Suprapubic skin (tissue), 4 donors: Measurements from ENCODE around the gene L3MBTL4. TPM values are rescaled to one million over a fixed set of nuclear protein-coding genes. Genes with fewer than 3 reads are reported as not detected.

Source experiments
- DNase-seq, 2 donors: peaks; one replicate each; pipeline ENCODE4 v3.0.0-alpha.2; 2019; ENCODE audit warnings: low spot score in 2 of 2
- H3K27ac ChIP-seq: fragments of 200-600 bp; sonication (generic); one replicate; pipeline ENCODE4 v1.5.1; 2019
- H3K27me3 ChIP-seq: fragments of 200-600 bp; sonication (generic); one replicate; pipeline ENCODE4 v1.5.1; 2019
- H3K36me3 ChIP-seq: fragments of 200-600 bp; sonication (generic); one replicate; pipeline ENCODE4 v1.5.1; 2019
- H3K4me1 ChIP-seq: fragments of 200-600 bp; sonication (generic); one replicate; pipeline ENCODE4 v1.5.1; 2019
- H3K4me3 ChIP-seq: fragments of 200-600 bp; sonication (generic); one replicate; pipeline ENCODE4 v1.5.1; 2019; ENCODE audit warnings: mild to moderate bottlenecking
- H3K9me3 ChIP-seq: fragments of 200-600 bp; sonication (generic); one replicate; pipeline ENCODE4 v1.5.1; 2019
- CTCF ChIP-seq, 2 donors: fragments of 200-600 bp in 1 of 2; fragments of 450-650 bp in 1 of 2; sonication (generic) in 1 of 2; IDR thresholded peaks; one replicate each; pipeline ENCODE4 v1.5.1; 2016 to 2019; ENCODE audit warnings: antibody characterized with exemption in 2 of 2, mild to moderate bottlenecking in 1 of 2, moderate library complexity in 1 of 2
- EP300 ChIP-seq: sonication (generic); formaldehyde crosslinking; IDR thresholded peaks from one replicate; pipeline ENCODE4 v1.6.1; 2017; ENCODE audit warnings: antibody characterized with exemption
- POLR2A ChIP-seq, 2 donors: fragments of 450-650 bp; IDR thresholded peaks; one replicate each; pipeline ENCODE4 v1.6.1; 2017; ENCODE audit warnings: antibody characterized with exemption in 2 of 2, mild to moderate bottlenecking in 2 of 2, moderate library complexity in 2 of 2
- POLR2AphosphoS5 ChIP-seq, 3 donors: sonication (generic); formaldehyde crosslinking; IDR thresholded peaks; one replicate each; pipeline ENCODE4 v1.6.1; 2017; ENCODE audit warnings: antibody characterized with exemption in 3 of 3
- WGBS: methylation state at CpG from one replicate; pipeline ENCODE4 v1.1.5; 2018; 5-methylcytosine and 5-hydroxymethylcytosine counted together
- total RNA-seq, 4 donors: library from RNA; depleted of rRNA; stranded (reverse); fragments of >200 nt; gene quantifications; one replicate each; pipeline ENCODE4 v1.1.0, GENCODE V29; 2016

The L3MBTL4 gene
- total RNA-seq, 4 donors from 2014 or later = 11.9 to 29.9 (median 14.4) TPM

- no peak overlapping the region for H3K4me3 ChIP-seq
- DNase-seq = no peak
- H3K27ac ChIP-seq = no peak overlapping the region
- H3K4me1 ChIP-seq = no peaks in the 10 kb centered on the region
- no peaks in the 10 kb centered on the region for H3K9me3 ChIP-seq
- TF ChIP-seq POLR2AphosphoS5 (IDR thresholded peaks at IDR 0.05) = no peak
- TF ChIP-seq POLR2A (IDR thresholded peaks at IDR 0.05) = no peak
- no peak for TF ChIP-seq CTCF (IDR thresholded peaks at IDR 0.05)
- TF ChIP-seq EP300 = no peak
- H3K36me3 ChIP-seq = no peaks in the 10 kb centered on the region
- no peaks in the 10 kb centered on the region for H3K27me3 ChIP-seq
Measured at GRCh38 chr18:5998907-5999306, 415.8 kb downstream of the L3MBTL4 start.

- WGBS = 85% methylated on average over 7 of the region's 7 CpGs
- no peak for TF ChIP-seq EP300
- no peak for TF ChIP-seq POLR2A (IDR thresholded peaks at IDR 0.05)
- no peak for TF ChIP-seq CTCF (IDR thresholded peaks at IDR 0.05)
- no peak for TF ChIP-seq POLR2AphosphoS5 (IDR thresholded peaks at IDR 0.05)
- DNase-seq = no peak
Measured at GRCh38 chr18:5998166-5998881, 416.4 kb downstream of the L3MBTL4 start.

GRCh38 chr18:5997361-5997760 lies 417.4 kb downstream of the L3MBTL4 start:
- no peak for DNase-seq
- 87% methylated on average over 1 of the region's 1 CpG for WGBS
- Histone ChIP-seq H3K27me3 (no peaks in the 10 kb centered on the region), H3K4me3 (no peak overlapping the region), H3K27ac (no peak overlapping the region), H3K4me1 (no peaks in the 10 kb centered on the region), H3K9me3 (no peaks in the 10 kb centered on the region), H3K36me3 (no peaks in the 10 kb centered on the region)
- no peak for TF ChIP-seq CTCF (IDR thresholded peaks at IDR 0.05)
- TF ChIP-seq EP300 = no peak
- TF ChIP-seq POLR2A (IDR thresholded peaks at IDR 0.05) = no peak
- no peak for TF ChIP-seq POLR2AphosphoS5 (IDR thresholded peaks at IDR 0.05)

More at GRCh38 chr18:5998166-5998881, 416.4 kb downstream of the L3MBTL4 start:
- no peaks in the 10 kb centered on the region for H3K4me1 ChIP-seq
- no peak overlapping the region for H3K27ac ChIP-seq
- no peak overlapping the region for H3K4me3 ChIP-seq
- no peaks in the 10 kb centered on the region for H3K9me3 ChIP-seq
- no peaks in the 10 kb centered on the region for H3K27me3 ChIP-seq
- no peaks in the 10 kb centered on the region for H3K36me3 ChIP-seq

GRCh38 chr18:5995626-5996025 lies 419.1 kb downstream of the L3MBTL4 start:
- H3K27ac ChIP-seq = no peak overlapping the region
- H3K27me3 ChIP-seq = no peaks in the 10 kb centered on the region
- no peak for DNase-seq
- WGBS = 81% methylated on average over 4 of the region's 4 CpGs
- H3K4me1 ChIP-seq = no peaks in the 10 kb centered on the region
- TF ChIP-seq POLR2A (IDR thresholded peaks at IDR 0.05) (no peak), CTCF (IDR thresholded peaks at IDR 0.05) (no peak), EP300 (no peak), POLR2AphosphoS5 (IDR thresholded peaks at IDR 0.05) (no peak)
- no peaks in the 10 kb centered on the region for H3K9me3 ChIP-seq
- no peak overlapping the region for H3K4me3 ChIP-seq
- no peaks in the 10 kb centered on the region for H3K36me3 ChIP-seq

GRCh38 chr18:5993938-5994337 lies 420.8 kb downstream of the L3MBTL4 start:
- Histone ChIP-seq H3K4me1 (no peaks in the 10 kb centered on the region), H3K27me3 (no peaks in the 10 kb centered on the region), H3K27ac (no peak overlapping the region), H3K4me3 (no peak overlapping the region), H3K9me3 (no peaks in the 10 kb centered on the region), H3K36me3 (no peaks in the 10 kb centered on the region)
- TF ChIP-seq POLR2A (IDR thresholded peaks at IDR 0.05) = no peak
- no peak for TF ChIP-seq POLR2AphosphoS5 (IDR thresholded peaks at IDR 0.05)
- TF ChIP-seq CTCF (IDR thresholded peaks at IDR 0.05) = no peak
- TF ChIP-seq EP300 = no peak
- WGBS = 88% methylated on average over 9 of the region's 9 CpGs
- no peak for DNase-seq
